Measurements from ENCODE around the gene APOC3. TPM values are rescaled to one million over a fixed set of nuclear protein-coding genes. Genes with fewer than 3 reads are reported as not detected.

Gene APOC3
- total RNA-seq, 1 experiment from 2014 or later, result 3.5 TPM

GRCh38 chr11:116876656-116877055 lies 46.9 kb downstream of the APOC3 start:
- DNase-seq (ENCODE audit: low read depth, low spot score) (no peak), ATAC-seq (no peak)
- no peak overlapping the region for H3K4me2 ChIP-seq (ENCODE audit: low read length)
- ChIA-PET RAD21 (ENCODE audit: low non-redundant PET in 1 of 2, low total read pairs in 2 of 2, uncharacterized antibody in 2 of 2, unreplicated experiment in 2 of 2) (interaction anchor here in 1 of 2 experiments (0.6 kb wide), 1 partner anchor 39 kb away, joined by 3 read pairs; the partner anchor contains the start of gene APOA1), POLR2A (no interaction called here), CTCF (no interaction called here)
- no peaks in the 10 kb centered on the region for H4K20me1 ChIP-seq (ENCODE audit: insufficient read depth)
- no peaks in the 10 kb centered on the region for H3K79me2 ChIP-seq (ENCODE audit: insufficient read depth, low read length)
- H3K9me2 ChIP-seq (ENCODE audit: insufficient read depth), result no peaks in the 10 kb centered on the region
- no peaks in the 10 kb centered on the region for H3K27me3 ChIP-seq (ENCODE audit: insufficient read depth, low read length)
- H3K27ac ChIP-seq (ENCODE audit: low read depth, low read length), result no peak overlapping the region
- H3K36me3 ChIP-seq (ENCODE audit: control insufficient read depth in 1 of 2, insufficient read depth in 2 of 2, low read length in 2 of 2), result peaks cover 6 to 22% of the 10 kb centered on the region in 2 experiments; a peak in 2 of 4 replicates
- H3K9me3 ChIP-seq (ENCODE audit: control insufficient read depth in 1 of 2, insufficient read depth in 1 of 2, low read depth in 1 of 2, low read length in 2 of 2), result no peaks in the 10 kb centered on the region
- intact Hi-C loops (cut with micrococcal nuclease), result no loop called here
- H3K4me1 ChIP-seq (ENCODE audit: control insufficient read depth in 1 of 2, insufficient read depth in 2 of 2, low read length in 2 of 2), result peaks cover 0 to 5% of the 10 kb centered on the region in 2 experiments; a peak in 1 of 4 replicates
- no peak overlapping the region for H3K4me3 ChIP-seq (replicated peaks in 1 of 2; ENCODE audit: low read depth in 1 of 2, low read length in 2 of 2)
- TF ChIP-seq, protein P1, sequence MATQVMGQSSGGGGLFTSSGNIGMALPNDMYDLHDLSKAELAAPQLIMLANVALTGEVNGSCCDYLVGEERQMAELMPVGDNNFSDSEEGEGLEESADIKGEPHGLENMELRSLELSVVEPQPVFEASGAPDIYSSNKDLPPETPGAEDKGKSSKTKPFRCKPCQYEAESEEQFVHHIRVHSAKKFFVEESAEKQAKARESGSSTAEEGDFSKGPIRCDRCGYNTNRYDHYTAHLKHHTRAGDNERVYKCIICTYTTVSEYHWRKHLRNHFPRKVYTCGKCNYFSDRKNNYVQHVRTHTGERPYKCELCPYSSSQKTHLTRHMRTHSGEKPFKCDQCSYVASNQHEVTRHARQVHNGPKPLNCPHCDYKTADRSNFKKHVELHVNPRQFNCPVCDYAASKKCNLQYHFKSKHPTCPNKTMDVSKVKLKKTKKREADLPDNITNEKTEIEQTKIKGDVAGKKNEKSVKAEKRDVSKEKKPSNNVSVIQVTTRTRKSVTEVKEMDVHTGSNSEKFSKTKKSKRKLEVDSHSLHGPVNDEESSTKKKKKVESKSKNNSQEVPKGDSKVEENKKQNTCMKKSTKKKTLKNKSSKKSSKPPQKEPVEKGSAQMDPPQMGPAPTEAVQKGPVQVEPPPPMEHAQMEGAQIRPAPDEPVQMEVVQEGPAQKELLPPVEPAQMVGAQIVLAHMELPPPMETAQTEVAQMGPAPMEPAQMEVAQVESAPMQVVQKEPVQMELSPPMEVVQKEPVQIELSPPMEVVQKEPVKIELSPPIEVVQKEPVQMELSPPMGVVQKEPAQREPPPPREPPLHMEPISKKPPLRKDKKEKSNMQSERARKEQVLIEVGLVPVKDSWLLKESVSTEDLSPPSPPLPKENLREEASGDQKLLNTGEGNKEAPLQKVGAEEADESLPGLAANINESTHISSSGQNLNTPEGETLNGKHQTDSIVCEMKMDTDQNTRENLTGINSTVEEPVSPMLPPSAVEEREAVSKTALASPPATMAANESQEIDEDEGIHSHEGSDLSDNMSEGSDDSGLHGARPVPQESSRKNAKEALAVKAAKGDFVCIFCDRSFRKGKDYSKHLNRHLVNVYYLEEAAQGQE (IDR thresholded peaks at IDR 0.05; ENCODE audit: low read depth), result no peak
- H3K9ac ChIP-seq (ENCODE audit: low read length), result no peak overlapping the region
- H2AFZ ChIP-seq (ENCODE audit: low read depth, low read length, poor library complexity, severe bottlenecking), result no peak overlapping the region
- no TSS peak for BruUV-seq (replicated peaks)

DNA sequence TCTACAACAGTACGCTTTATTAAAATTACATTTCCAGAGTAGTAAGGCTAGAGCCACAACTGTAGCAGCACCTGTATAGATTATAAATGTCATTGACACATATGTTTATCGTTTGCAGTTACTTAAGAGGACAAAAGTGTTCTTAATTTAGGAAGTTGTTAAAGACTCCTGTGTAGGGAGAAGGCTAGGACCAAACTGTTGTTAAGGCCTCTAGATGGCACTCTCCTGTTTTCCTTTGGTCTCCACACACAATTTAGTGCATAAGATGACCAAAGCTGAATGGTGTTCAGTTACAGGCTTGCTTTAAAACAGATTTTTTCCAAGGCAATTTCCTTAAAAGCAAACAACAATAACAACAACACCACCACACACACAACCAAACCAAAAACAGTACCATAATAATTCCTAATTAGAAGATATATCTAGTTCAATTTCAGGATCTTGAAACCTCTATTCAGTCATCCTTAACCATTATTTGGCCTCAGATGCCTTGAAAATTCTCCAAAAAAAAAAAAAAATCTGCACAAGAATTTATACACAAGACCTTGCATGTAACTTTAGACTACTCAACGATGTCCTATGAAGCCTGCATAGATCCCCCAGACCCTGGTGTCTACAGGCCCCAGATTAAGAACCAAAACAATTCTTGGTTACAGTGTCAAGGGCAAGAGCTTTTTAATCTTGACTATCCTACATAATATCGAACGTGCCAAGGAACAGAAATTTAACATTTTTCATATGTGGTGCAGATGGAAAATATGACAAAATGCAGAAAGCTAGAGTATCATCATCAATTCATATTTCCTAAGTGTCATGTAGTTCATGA lies 50.3 kb downstream of the APOC3 start:
- peaks cover 0 to 5% of the 10 kb centered on the region in 2 experiments; a peak in 1 of 4 replicates for H3K4me1 ChIP-seq (ENCODE audit: control insufficient read depth in 1 of 2, insufficient read depth in 2 of 2, low read length in 2 of 2)
- H3K36me3 ChIP-seq (ENCODE audit: control insufficient read depth in 1 of 2, insufficient read depth in 2 of 2, low read length in 2 of 2), result 0 out of 4 replicates have a peak, but pooled peaks cover 0 to 3% of the 10 kb centered on the region in 2 experiments
- no peaks in the 10 kb centered on the region for H3K9me3 ChIP-seq (ENCODE audit: control insufficient read depth in 1 of 2, insufficient read depth in 1 of 2, low read depth in 1 of 2, low read length in 2 of 2)
- H3K9ac ChIP-seq (ENCODE audit: low read length), result no peak overlapping the region
- no peak overlapping the region for H3K4me3 ChIP-seq (replicated peaks in 1 of 2; ENCODE audit: low read depth in 1 of 2, low read length in 2 of 2)
- ChIA-PET RAD21 (ENCODE audit: low non-redundant PET in 1 of 2, low total read pairs in 2 of 2, uncharacterized antibody in 2 of 2, unreplicated experiment in 2 of 2) (interaction anchor here (0.9 to 1.6 kb wide), 2 partner anchors 226 kb away, joined by 3 to 4 read pairs; no protein-coding TSS in a partner anchor), CTCF (interaction anchor here (0.6 to 3.1 kb wide), 7 partner anchors 14 to 230 kb away, joined by 3 to 34 read pairs (median 3); partner anchors contain the start of gene APOC3), POLR2A (no interaction called here)
- intact Hi-C loops (cut with micrococcal nuclease), result loop anchor here (1.0 to 2.0 kb wide), 3 partner anchors 217 to 346 kb away; no protein-coding TSS in a partner anchor
- peak; percentile 95 for ATAC-seq
- H3K4me2 ChIP-seq (ENCODE audit: low read length), result no peak overlapping the region
- no peak overlapping the region for H2AFZ ChIP-seq (ENCODE audit: low read depth, low read length, poor library complexity, severe bottlenecking)
- no TSS peak for BruUV-seq (replicated peaks)
- H3K9me2 ChIP-seq (ENCODE audit: insufficient read depth), result no peaks in the 10 kb centered on the region
- H4K20me1 ChIP-seq (ENCODE audit: insufficient read depth), result no peaks in the 10 kb centered on the region
- no peaks in the 10 kb centered on the region for H3K27me3 ChIP-seq (ENCODE audit: insufficient read depth, low read length)
- DNase-seq (ENCODE audit: low read depth, low spot score), result peak; percentile 51
- H3K27ac ChIP-seq (ENCODE audit: low read depth, low read length), result no peak overlapping the region
- H3K79me2 ChIP-seq (ENCODE audit: insufficient read depth, low read length), result no peaks in the 10 kb centered on the region
- TF ChIP-seq, protein P1 (IDR thresholded peaks at IDR 0.05; ENCODE audit: low read depth), result no peak
- TF ChIP-seq EGR1 (IDR thresholded peaks at IDR 0.05; ENCODE audit: low read depth) (no peak), ELF1 (IDR thresholded peaks at IDR 0.05; ENCODE audit: borderline replicate concordance, low read depth) (no peak), RAD21 (IDR thresholded peaks at IDR 0.05; ENCODE audit: low read depth) (peak; percentile 86), TCF7L2 (IDR thresholded peaks at IDR 0.05; ENCODE audit: borderline replicate concordance, extremely low read depth, insufficient read depth, insufficient read length) (no peak)
- TF ChIP-seq, protein P2, sequence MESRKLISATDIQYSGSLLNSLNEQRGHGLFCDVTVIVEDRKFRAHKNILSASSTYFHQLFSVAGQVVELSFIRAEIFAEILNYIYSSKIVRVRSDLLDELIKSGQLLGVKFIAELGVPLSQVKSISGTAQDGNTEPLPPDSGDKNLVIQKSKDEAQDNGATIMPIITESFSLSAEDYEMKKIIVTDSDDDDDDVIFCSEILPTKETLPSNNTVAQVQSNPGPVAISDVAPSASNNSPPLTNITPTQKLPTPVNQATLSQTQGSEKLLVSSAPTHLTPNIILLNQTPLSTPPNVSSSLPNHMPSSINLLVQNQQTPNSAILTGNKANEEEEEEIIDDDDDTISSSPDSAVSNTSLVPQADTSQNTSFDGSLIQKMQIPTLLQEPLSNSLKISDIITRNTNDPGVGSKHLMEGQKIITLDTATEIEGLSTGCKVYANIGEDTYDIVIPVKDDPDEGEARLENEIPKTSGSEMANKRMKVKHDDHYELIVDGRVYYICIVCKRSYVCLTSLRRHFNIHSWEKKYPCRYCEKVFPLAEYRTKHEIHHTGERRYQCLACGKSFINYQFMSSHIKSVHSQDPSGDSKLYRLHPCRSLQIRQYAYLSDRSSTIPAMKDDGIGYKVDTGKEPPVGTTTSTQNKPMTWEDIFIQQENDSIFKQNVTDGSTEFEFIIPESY (IDR thresholded peaks at IDR 0.05; ENCODE audit: extremely low read depth, insufficient replicate concordance, low read length), result no peak

All from HCT116 (cell line).